NCI-H146 treated with DMSO at 0.1 percent for 48 hours (cell line): ENCODE measurements around the gene PCDHGB2.
A peak's percentile ranks its signal among the peaks of the same experiment; 100 is the strongest.
"Not testable (repeated sequence)": the region's sequence is repeated elsewhere in the genome, so short reads cannot be mapped to it uniquely, and the experiment has no call there.

Source experiments
- DNase-seq: peaks from one replicate; lab custom pipeline; 2025; ENCODE audit not compliant: unreplicated experiment; lab: John Stamatoyannopoulos, UW

PCDHGB2 gene

DNA sequence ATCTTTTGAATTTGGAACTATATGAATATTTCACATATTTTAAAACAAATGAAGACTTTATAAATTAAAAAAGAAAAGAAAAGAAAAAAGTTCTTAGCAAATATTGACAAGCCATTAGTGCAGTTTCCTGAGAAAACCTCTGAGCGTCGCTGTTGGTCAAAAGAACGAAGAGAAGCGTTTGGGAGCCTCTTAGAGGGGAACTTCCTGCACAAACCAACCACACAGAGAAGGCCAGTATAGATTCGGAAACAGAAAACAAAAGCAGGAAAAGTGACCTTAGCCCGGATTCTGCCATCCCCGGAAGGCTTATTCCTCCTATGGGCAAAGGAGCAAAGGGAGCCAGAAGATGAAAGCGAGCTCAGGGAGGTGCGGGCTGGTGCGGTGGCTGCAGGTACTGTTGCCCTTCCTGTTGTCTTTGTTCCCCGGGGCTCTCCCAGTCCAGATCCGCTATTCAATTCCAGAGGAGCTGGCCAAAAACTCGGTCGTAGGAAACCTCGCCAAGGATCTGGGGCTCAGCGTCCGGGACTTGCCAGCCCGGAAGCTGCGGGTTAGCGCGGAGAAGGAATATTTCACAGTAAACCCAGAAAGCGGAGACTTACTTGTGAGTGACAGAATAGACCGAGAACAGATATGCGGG is at the start of gene PCDHGB2:
Gene PCDHGB2, plus strand, starts transcription at position 205 of the 637 bp plus-strand sequence. Its CDS starts 142 bp downstream, at position 347.
- no peak for DNase-seq

- no peak for DNase-seq
Measured at GRCh38 chr5:141313711-141314110, 46.1 kb upstream of the PCDHGB2 start.

GRCh38 chr5:141316963-141317362 is 42.8 kb upstream of the PCDHGB2 start:
- DNase-seq = not testable (repeated sequence)

GRCh38 chr5:141319202-141319601 is 40.6 kb upstream of the PCDHGB2 start:
- DNase-seq = no peak

GRCh38 chr5:141319699-141320098 is 40.1 kb upstream of the PCDHGB2 start:
- DNase-seq = no peak

DNA sequence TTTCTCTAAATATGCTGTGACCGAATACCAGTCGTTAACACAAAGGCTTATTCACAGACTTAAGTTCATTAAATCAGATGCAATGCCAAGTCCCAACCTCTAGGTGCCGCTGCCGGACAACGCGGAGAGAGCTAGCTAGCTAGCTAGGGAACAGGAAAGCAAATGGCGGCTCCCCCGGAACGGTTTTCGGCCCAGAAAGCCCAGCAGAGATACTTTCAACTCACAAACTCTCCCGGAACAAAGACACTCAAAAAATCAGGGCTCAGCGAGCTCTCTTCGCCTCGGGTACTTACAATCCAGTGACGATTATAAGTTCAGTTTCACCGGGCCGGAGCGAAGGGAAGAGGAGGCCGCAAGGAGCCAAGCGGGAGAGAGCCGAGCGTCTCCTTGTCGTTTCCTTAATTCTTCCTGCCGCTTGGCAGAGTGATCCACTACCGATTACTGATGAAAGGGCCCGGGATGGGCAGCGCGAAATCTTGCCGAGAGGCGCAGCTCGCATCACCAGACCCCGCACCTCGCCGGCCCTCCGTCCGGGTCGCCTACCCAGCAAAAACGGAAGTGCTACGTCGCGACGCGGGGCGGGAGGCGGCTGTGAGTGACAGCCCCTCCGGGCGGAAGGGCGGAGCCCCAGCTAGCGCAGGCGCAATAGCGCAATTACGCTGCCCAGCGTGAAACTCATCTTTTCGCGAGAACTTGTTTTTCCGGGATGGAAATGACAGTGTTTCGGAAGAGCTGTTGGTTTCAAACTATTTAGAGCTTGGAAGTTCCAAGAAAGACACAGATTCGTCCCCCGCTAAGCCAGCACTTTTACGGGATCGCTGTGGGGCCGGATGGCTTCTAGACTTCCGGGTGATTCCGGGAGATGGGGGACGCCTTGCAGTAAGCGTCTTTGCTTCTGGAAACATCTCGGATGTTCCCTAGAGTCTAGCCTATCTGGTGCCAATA is 39.3 kb upstream of the PCDHGB2 start, which contains the start of gene TAF7:
Gene TAF7, minus strand, starts transcription at position 560 of the 945 bp plus-strand sequence. CDS start 740 bp downstream, outside the sequence.
- peak; percentile 49 for DNase-seq

DNA sequence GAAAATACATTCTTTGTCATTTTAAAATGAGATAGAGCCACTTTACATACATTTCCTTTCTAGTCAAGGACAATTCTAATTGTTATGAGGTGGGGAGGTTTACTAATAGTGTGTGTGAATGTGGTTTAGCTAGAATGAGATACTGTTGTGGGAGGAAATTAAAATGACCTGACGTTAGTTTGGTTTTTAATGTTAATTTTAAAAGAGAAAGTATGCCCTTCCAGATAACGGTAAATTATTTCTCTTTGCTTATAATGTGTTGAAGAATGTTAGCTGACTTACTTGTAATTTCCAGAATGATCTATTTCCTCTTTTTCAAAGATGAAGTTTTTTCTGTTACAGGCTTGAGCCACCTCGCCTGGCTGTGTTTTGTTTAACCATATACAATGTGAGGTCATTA is 37.5 kb upstream of the PCDHGB2 start:
- DNase-seq = no peak

DNA sequence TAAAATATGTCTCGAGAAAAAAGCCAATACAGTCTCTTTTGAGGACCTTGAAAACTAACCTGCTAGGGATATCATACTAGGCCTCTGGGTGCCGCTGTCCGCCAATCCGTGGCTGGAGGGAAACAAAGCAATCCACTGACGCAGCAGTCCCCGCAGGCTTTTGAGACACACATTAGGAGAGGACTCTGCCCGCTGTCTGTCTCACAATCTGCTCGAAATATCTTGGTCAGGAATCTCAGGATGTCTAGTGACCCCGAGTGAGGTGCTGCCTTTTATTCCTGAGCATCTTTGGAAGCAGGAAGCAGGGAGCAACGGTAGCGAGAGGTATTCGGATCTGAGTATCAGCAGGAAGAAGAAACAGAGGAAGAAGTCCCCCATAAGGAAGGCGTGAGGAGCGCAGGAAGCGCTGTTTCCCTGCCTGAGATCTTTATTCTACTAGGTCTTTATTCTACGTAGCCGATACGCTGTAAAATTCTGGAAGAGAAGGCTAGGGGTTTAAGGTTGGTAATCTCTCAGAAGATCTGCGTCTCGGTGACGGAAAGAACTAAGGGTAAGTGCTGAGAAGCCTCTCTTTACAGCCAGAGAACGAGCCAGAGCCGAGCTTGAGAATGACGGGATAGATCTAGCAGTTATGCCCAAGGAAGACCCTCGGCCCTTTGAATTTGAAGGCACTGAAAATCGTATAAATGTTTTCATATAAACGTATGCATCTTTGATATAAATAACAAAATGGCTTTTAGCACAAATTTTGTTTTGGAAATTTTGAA is 33.5 kb upstream of the PCDHGB2 start:
- peak; percentile 63 for DNase-seq

GRCh38 chr5:141328231-141328630 is 31.6 kb upstream of the PCDHGB2 start:
- no peak for DNase-seq

GRCh38 chr5:141330299-141331080 is 29.3 kb upstream of the PCDHGB2 start, which contains the start of gene PCDHGA1:
Gene PCDHGA1 (plus strand): TSS chr5:141330514.
- no peak for DNase-seq

- DNase-seq = not testable (repeated sequence)
Measured at GRCh38 chr5:141332571-141332970, 27.2 kb upstream of the PCDHGB2 start.

DNA sequence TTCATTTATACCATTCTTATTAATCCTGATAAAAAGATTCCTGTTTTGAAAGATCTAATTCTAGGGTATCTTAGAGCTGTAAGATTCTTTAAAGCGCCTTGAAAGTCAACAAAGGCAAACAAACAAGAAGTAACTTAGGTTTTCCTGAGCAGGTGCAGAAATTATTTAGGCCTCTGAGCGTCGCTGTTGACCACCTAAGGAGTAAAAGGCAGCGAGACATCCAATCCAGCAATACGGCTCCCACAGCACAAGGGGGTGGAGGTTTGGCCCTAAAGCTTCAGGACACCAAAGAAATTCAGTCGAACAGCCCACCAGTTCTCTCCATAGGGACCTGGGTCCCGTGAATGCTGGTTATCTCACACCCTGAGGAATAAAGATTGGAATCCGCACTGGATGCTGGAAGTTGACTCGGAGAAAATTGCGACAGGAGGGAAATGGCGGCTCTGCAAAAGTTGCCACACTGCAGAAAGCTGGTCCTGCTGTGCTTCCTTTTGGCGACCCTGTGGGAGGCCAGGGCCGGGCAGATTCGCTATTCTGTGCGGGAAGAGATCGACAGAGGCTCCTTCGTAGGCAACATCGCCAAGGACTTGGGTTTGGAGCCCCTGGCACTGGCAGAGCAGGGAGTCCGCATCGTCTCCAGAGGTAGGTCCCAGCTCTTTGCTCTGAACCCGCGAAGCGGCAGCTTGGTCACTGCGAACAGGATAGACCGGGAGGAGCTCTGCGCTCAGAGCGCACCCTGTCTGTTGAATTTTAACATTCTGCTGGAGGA is 21.1 kb upstream of the PCDHGB2 start, which contains the start of gene PCDHGA2:
Gene PCDHGA2, plus strand, starts transcription at position 223 of the 769 bp plus-strand sequence.
- DNase-seq = no peak

DNA sequence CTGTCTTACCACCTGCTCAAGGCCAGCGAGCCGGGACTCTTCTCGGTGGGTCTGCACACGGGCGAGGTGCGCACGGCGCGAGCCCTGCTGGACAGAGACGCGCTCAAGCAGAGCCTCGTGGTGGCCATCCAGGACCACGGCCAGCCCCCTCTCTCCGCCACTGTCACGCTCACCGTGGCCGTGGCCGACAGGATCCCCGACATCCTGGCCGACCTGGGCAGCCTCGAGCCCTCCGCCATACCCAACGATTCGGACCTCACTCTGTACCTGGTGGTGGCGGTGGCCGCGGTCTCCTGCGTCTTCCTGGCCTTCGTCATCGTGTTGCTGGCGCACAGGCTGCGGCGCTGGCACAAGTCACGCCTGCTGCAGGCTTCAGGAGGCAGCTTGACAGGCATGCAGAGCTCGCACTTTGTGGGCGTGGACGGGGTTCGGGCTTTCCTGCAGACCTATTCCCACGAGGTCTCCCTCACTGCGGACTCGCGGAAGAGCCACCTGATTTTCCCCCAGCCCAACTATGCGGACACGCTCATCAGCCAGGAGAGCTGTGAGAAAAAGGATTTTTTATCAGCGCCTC is 18.9 kb upstream of the PCDHGB2 start:
- not testable (repeated sequence) for DNase-seq

GRCh38 chr5:141342773-141343172 is 17.0 kb upstream of the PCDHGB2 start:
- no peak for DNase-seq

- DNase-seq = no peak
Measured at GRCh38 chr5:141343242-141343952, 16.4 kb upstream of the PCDHGB2 start, which contains the start of gene PCDHGA3. Gene PCDHGA3 (plus strand): TSS chr5:141343829. CDS start chr5:141344034, 205 bp downstream.

DNA sequence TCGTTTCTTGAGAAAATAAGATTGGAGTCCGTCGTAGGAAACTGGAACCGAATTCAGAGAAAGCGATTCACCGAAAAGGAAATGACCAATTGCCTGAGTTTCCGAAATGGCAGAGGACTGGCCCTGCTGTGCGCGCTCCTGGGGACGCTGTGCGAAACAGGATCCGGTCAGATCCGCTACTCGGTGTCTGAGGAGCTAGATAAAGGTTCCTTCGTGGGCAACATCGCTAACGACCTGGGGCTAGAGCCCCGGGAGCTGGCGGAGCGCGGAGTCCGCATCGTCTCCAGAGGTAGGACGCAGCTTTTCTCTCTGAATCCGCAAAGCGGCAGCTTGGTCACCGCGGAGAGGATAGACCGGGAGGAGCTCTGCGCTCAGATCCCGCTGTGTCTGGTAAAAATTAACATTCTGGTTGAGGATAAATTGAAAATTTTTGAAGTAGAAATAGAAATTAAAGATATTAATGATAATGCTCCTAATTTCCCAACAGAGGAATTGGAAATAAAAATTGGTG is 15.8 kb upstream of the PCDHGB2 start:
- DNase-seq = no peak

- DNase-seq = no peak
Measured at GRCh38 chr5:141345327-141345726, 14.5 kb upstream of the PCDHGB2 start.

- not testable (repeated sequence) for DNase-seq
Measured at GRCh38 chr5:141346017-141346416, 13.8 kb upstream of the PCDHGB2 start.
